Endothelial cell (in vitro differentiated cells): ENCODE data around the gene TRIAP1. TPM values are rescaled to one million over a fixed set of nuclear protein-coding genes. Genes with fewer than 3 reads are reported as not detected.

Experiments used
- DNase-seq: peaks from one replicate; pipeline ENCODE4 v3.0.0; 2021; ENCODE audit warnings: low spot score
- H3K27ac Mint-ChIP-seq: one replicate; pipeline ENCODE4 v1.8.0; 2021; ENCODE audit warnings: mixed read lengths, inconsistent platforms; ENCODE audit not compliant: unreplicated experiment
- H3K27me3 Mint-ChIP-seq: one replicate; pipeline ENCODE4 v1.8.0; 2021; ENCODE audit warnings: mild to moderate bottlenecking, moderate library complexity, mixed read lengths, inconsistent platforms; ENCODE audit not compliant: unreplicated experiment
- H3K36me3 Mint-ChIP-seq: one replicate; pipeline ENCODE4 v1.8.0; 2021; ENCODE audit warnings: mild to moderate bottlenecking, low read depth, mixed read lengths, inconsistent platforms; ENCODE audit not compliant: unreplicated experiment
- H3K4me1 Mint-ChIP-seq: one replicate; pipeline ENCODE4 v1.8.0; 2021; ENCODE audit warnings: mild to moderate bottlenecking, mixed read lengths, inconsistent platforms; ENCODE audit not compliant: unreplicated experiment
- H3K4me3 Mint-ChIP-seq: one replicate; pipeline ENCODE4 v1.8.0; 2021; ENCODE audit warnings: mild to moderate bottlenecking, mixed read lengths, inconsistent platforms; ENCODE audit not compliant: unreplicated experiment
- H3K9me3 Mint-ChIP-seq: one replicate; pipeline ENCODE4 v1.8.0; 2021; ENCODE audit warnings: mixed read lengths, inconsistent platforms; ENCODE audit not compliant: unreplicated experiment
- CTCF ChIP-seq: fragments of 200-600 bp; sonication (generic); IDR thresholded peaks from one replicate; pipeline ENCODE4 v1.5.0; 2021; ENCODE audit warnings: antibody characterized with exemption; ENCODE audit not compliant: unreplicated experiment
- long read RNA-seq: library from polyadenylated mRNA; unstranded; transcript quantifications from one replicate; pipeline ENCODE4 v2.0.0, GENCODE V29; 2020; ENCODE audit not compliant: unreplicated experiment
- total RNA-seq: library from RNA; stranded (reverse); fragmentation: NEBNext Ultra II Directional; extraction: Animal tissue kit (Norgen Biotek cat#: 25700); gene quantifications from one replicate; pipeline ENCODE4 v1.2.1, GENCODE V29; 2021; ENCODE audit not compliant: unreplicated experiment

TRIAP1 gene
- total RNA-seq: 39.8 TPM
- long read RNA-seq, transcript TRIAP1-202 (2 exons, 1,182 nt): major isoform, 37 of 37 reads
- long read RNA-seq, partial matches to known transcripts: 0 of 37 reads
- long read RNA-seq, other reads (novel, unspliced or antisense): 0 of 37 reads

- no peak for TF ChIP-seq CTCF
- Mint-ChIP-seq H3K36me3 (peaks cover 17% of the 10 kb centered on the region), H3K4me3 (peak within 1 kb of the TSS; percentile 100), H3K27me3 (peaks cover 7% of the 10 kb centered on the region), H3K27ac (peak within 1 kb of the TSS; percentile 92), H3K4me1 (peaks cover 17% of the 10 kb centered on the region), H3K9me3 (no peaks in the 10 kb centered on the region)
- DNase-seq: peak; percentile 87
These were observed at the start of gene TRIAP1, which contains the start of gene GATC for GRCh38 chr12:120445911-120446843. TRIAP1 (minus strand) TSS chr12:120446384; CDS start chr12:120446372, 12 bp downstream. GATC (plus strand) TSS chr12:120446444; CDS start chr12:120446481, 37 bp downstream.

GRCh38 chr12:120495186-120495730 lies 49.1 kb upstream of the TRIAP1 start:
- peaks cover 21% of the 10 kb centered on the region for H3K36me3 Mint-ChIP-seq
- DNase-seq: no peak
- peak overlapping the region; percentile 90 for H3K27ac Mint-ChIP-seq
- H3K9me3 Mint-ChIP-seq: no peaks in the 10 kb centered on the region
- H3K4me1 Mint-ChIP-seq: peaks cover 22% of the 10 kb centered on the region
- TF ChIP-seq CTCF: no peak
- H3K27me3 Mint-ChIP-seq: peaks cover 5% of the 10 kb centered on the region
- peak overlapping the region; percentile 99 for H3K4me3 Mint-ChIP-seq

- peaks cover 21% of the 10 kb centered on the region for H3K36me3 Mint-ChIP-seq
- H3K4me3 Mint-ChIP-seq: no peak overlapping the region
- peaks cover 10% of the 10 kb centered on the region for H3K27me3 Mint-ChIP-seq
- H3K4me1 Mint-ChIP-seq: peaks cover 14% of the 10 kb centered on the region
- no peak overlapping the region for H3K27ac Mint-ChIP-seq
- no peak for DNase-seq
- no peaks in the 10 kb centered on the region for H3K9me3 Mint-ChIP-seq
- TF ChIP-seq CTCF: no peak
These were observed 44.8 kb upstream of the TRIAP1 start for GRCh38 chr12:120490833-120491512.

- no peak for DNase-seq
- no peaks in the 10 kb centered on the region for H3K9me3 Mint-ChIP-seq
- no peak overlapping the region for H3K27ac Mint-ChIP-seq
- no peak overlapping the region for H3K4me3 Mint-ChIP-seq
- H3K36me3 Mint-ChIP-seq: peaks cover 21% of the 10 kb centered on the region
- peaks cover 9% of the 10 kb centered on the region for H3K27me3 Mint-ChIP-seq
- TF ChIP-seq CTCF: no peak
- H3K4me1 Mint-ChIP-seq: peaks cover 14% of the 10 kb centered on the region
These were observed 44.1 kb upstream of the TRIAP1 start for GRCh38 chr12:120490325-120490724.
